ENCODE results near the gene METTL26. TPM values are rescaled to one million over a fixed set of nuclear protein-coding genes. Genes with fewer than 3 reads are reported as not detected.
"Not testable (repeated sequence)": the region's sequence is repeated elsewhere in the genome, so short reads cannot be mapped to it uniquely, and the experiment has no call there.

Gene METTL26
- total RNA-seq, 2 donors from 2014 or later, result 42.8 to 61.8 TPM

DNA sequence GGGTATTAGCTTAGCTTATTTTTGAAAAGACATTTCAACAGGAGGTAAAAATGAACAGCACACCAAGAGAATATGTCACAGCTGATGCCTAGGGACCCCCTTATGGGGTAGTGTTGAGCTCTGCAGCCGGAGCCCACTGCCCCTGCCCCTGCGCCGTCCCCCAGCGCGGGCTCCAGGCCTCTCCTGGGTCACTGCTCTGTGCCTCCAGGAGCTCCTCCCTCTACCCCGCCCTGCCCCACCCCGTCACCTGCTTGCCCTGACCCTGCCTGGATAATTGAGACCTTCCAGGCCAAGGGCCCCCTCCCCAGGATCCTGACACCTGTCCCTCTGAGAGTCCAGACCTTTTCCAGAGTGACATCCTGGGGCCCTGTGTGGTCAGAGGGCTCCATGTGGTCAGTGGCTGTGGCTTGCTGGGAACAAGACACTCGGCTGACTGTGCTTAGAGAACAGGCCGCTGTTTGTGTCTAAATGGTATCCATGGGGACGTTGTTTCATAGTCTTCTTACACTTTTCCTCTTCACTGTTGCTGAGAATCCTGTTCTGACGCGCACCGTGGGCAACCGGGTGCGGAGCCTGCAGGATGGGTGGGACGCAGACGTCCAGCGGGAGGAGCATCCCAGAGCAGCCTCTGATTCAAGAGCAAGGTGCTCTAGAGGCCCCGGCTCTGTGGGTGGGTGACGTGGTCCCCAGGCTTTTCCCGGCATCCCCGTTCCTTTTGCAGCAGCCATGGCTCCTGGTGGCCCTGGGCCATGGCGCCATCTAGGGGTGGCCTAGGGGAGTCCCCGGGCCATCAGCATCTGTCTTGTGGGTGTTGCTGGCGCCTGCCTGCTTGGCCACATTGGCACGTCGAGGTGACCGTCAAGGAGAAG, 25.4 kb downstream of the METTL26 start:
- DNase-seq, result no peak
- ATAC-seq, result peak; percentile 77 to 84
- intact Hi-C loops (cut with DNase I), result no loop called here

DNA sequence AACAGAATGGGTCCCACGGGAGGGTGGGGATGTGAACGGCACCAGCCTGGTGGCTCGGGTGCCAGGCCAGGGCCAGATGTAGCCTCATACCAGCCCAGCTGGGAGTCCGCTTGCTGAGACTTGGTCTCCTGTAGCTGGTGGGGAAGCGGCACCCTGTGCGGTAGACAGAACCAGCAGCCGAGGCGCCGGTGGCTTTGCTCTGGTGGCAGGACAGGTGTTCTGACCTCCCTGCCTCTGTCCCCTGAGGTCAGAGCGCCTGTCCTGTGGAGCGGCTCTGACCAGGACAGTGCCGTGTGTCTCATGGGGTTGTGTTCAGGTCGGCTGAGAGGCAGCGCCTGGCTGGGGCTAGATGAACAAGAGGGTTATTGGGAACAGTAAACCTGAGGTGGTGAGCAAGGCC, 26.1 kb downstream of the METTL26 start:
- DNase-seq (no peak), ATAC-seq (no peak)
- intact Hi-C loops (cut with DNase I), result no loop called here

DNA sequence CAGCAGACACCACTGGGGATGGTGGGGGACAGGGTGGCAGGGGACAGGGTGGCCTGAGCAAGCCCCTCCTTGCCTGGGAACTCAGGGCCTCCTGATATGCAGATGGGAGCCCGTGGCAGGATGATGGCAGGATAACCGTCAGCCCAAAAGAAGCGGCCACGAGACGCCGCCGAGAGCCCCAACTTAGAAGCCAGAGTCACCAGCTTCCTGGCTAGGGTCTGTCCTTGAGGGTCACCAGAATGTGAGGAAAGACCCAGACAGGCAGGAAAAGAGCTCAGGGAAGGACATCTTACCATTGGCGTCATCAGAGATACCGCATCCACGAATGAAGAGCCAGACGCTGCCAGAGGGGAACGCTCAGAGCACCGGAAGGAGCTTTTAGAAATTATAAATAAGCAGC, 26.8 kb downstream of the METTL26 start:
- ATAC-seq, result no peak
- intact Hi-C loops (cut with DNase I), result no loop called here
- no peak for DNase-seq

DNA sequence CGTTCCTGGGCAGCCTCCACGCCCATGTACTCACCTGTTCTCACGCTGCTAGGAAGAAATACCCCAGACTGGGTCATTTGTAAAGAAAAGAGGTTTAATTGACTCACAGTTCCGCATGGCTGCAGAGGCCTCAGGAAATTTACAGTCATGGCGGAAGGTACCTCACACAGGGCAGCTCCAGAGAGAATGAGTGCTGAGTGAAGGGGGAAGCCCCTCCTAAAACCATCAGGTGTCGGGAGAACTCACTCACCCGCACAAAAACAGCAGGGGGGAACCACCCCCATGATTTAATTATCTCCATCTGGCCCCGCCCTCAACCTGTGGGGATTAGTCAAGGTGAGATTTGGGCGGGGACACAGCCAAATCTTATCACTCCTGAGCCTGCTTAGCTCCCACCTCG, 28.1 kb downstream of the METTL26 start:
- DNase-seq (no peak), ATAC-seq (no peak)
- intact Hi-C loops (cut with DNase I), result no loop called here

DNA sequence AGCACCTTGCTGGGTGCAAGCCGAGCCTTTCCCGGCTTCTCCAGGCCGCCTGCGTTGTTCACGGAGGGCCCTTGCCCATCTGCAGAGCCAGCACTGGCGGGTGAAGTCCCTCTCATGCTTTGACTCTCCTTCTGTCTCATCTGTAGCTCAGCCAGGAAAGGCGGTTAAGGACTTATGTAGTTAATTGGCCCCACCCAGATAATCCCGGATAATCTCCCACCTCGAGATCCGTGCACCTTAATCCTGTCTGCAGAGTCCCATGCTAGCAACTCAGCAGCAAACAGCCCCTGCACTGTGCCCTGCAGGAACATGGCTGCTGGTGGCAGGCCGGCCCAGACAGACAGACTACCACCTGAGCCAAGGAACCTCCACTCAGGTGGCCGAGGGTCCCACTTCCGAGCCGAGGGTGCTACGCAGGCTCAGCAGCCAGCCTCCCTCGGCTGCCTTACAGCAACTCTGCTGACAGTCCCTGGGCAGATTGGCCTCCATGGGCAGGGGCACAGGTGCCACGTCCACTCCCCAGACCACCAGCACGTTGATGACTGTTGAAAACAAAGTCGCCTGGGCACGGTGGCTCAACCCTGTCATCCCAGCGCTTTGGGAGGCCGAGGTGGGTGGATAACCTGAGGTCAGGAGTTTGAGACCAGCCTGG, 29.3 kb downstream of the METTL26 start:
- intact Hi-C loops (cut with DNase I), result no loop called here
- ATAC-seq, result no peak
- no peak for DNase-seq

DNA sequence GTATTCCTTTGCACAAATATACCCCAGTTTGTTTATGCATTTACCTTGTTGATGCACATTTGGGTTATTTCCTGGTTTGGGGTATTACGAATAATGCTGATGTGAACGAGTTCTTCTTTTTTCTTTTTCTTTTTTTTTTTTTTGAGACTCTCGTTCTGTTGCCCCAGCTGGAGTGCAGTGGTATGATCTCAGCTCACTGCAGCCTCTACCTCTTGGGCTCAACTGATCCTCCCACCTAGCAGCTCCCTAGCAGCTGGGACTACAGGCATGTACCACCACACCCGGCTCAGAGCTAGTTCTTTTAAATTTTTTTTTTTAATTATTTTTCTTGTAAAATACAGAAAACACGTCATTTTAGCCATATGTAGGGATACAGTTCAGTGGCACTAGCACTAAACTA, 32.2 kb downstream of the METTL26 start:
- DNase-seq (no peak), ATAC-seq (no peak)
- intact Hi-C loops (cut with DNase I), result no loop called here

DNA sequence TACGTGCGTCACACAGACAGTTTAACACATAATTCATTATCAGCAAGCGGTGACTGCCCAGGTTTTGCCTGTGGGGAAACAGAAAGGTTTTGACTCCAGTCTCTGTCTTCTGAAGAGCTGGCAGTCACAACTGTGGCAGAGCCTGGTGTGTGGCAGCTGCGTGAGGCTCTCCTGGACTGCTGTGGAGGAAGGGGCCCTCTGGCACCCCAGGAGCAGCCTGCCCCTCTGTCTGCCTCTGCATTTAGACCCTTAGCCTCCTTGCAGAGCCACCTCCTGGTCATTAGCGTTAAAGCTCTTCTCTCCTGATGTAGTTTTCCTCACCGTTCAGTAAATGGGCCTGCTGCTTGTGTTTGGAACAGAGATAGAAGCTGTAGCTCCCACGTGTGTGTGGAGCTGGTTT, 35.3 kb downstream of the METTL26 start:
- intact Hi-C loops (cut with DNase I), result no loop called here
- DNase-seq (no peak), ATAC-seq (no peak)

DNA sequence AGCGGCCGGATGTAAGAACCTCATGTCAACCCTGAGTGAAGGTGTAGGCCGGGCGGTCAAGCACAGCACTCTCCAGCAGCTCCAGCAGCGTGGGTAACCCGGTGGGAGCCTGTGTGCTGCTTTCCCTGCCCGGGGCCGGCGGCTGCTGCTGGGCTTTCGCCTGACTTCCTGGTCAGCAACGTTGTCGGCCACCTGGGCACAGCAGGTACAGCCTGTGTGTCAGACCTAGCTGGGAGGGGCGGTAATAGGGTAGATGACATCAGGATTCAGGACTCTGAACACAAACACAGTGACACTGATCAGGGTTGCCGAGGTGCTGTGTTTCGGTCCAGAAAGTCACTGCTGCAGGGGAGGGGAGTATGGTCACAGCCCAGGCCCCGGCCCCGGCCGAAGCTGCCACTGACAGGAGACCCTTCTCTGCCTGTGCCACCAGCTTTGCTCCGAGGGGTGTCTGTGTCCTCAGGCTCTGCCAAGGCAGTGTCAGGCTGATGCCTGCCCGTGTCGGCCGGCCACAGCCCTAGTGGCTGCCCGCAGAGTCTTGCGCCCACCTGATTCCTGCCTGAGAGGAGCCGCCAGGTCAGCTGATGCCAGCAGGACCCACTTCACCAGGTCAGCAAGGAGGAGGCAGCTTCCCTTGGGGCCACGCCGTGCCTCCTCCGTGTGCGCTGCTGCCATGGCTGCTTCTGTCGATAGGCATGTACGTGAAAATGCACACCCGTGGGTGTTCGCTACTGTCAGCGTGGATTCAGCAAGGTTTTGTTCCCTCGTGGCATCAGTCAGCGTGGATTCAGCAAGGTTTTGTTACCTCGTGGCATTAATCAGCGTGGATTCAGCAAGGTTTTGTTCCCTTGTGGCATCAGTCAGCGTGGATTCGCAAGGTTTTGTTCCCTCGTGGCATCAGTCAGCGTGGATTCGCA, 37.0 kb downstream of the METTL26 start:
- intact Hi-C loops (cut with DNase I), result no loop called here
- no peak for ATAC-seq

DNA sequence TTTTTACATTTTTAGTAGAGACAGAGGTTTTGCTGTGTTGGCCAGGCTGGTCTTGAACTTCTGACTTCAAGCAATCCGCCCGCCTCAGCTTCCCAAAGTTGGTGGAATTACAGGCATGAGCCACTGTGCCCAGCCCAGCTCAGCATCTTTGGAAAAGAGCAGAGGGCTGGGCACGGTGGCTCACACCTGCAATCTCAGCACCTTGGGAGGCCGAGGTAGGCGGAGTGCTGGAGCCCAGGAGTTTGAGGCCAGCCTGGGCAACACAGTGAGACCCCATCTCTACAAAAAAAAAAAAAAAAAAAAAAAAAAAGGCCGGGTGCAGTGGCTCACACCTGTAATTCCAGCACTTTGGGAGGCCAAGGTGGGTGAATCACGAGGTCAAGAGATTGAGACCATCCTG, 38.5 kb downstream of the METTL26 start:
- ATAC-seq; intact Hi-C loops (cut with DNase I); DNase-seq: not testable (repeated sequence)

More for the DNA sequence above, 37.0 kb downstream of the METTL26 start:
- no peak for DNase-seq

DNA sequence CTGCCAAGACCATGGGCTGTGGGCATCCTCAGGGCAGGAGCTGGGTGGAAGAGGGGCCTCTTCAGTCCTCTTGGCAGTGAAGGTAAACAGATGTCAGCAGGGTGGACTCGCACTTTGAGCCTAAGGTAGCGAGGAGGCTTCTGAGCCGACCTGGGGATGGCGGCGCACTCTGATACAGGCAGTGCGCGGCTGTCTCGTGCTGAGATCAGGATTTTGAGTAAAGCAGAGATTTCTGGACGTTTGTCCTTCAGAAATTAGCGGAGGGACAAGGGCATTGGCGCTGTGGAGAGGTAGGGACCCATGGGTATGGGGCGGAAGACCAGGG, 39.4 kb downstream of the METTL26 start:
- intact Hi-C loops (cut with DNase I), result no loop called here
- no peak for ATAC-seq

DNA sequence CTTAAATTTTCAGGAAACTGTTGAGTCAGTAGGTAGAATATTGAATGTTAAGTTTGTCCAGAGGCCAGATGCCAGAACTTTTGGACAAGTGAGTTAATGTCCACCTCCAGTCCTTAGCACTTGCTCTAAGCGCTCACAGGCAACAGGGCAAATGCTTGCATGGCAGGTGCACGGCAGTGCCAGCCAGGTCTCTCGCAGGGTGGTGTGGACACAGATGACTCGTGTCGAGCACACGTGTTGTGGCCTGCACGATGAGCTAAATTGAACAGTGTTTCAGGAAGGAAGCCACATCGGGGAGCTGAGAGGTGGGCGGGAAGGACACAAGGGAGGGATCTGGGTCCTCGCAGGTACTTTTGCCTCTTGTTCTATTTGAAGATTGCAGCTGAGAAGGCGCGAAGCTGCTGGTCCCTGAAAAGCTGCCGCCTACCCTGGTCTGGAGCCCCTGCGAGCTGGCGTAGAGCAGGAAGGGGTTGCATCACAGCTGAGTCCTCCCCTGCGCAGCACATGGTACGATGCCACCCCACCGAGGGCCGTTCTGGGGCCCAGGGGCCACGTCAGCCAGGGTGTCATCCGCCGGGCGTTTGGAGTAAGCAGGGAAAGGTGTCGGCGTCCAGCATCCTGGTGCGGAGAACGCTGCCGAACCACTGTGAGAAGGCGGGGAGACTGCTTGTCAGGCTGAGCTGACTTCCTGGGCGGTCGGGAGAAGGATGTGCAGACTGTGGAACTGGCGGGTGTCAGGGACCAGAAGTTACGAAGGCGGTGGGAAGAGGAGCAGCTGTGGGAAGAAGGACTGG, 40.0 kb downstream of the METTL26 start:
- ATAC-seq (no peak), DNase-seq (no peak)
- intact Hi-C loops (cut with DNase I), result no loop called here

More for the DNA sequence above, 39.4 kb downstream of the METTL26 start:
- DNase-seq, result no peak

DNA sequence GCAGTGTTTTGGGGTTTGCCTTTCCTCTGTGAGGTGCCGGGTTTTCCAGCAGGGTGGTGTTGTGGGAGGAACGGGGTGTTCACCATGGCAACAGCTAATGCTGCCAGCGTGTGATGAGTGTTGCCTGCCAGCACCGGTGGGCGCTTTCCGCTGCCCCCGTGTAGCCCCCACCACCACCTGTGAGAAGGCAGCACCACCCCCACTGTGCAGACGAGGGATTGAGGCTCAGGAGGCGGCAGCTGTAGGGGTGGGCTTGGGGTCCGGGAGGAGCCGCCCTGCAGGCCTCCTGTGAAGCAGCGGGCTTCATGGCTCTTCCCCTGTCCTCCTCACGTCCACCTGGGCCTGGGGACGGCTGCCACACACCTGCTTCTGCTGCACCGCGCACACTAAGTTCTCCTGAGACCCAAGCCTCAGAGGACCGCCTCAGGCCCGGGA, 41.0 kb downstream of the METTL26 start:
- DNase-seq (no peak), ATAC-seq (no peak)
- intact Hi-C loops (cut with DNase I), result no loop called here

DNA sequence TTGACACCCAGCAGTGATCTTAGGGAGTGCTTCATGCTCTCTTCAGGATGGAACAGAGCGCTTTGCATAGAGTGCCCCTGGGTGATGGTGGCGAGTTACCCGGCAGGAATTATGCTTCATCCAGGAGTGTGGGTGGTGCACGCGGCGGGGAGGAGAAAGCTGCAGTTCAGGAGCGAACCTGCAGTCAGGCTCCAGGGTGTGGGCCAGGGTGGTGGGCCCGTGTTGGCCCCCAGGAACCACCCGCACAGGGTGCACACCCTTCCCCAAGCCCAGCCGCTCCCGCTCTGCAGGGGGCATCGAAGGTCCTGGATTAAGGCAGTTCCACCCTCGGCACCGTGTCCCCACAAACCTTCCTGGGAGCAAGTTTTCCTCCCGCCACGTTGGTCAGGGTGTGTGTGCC, 42.3 kb downstream of the METTL26 start:
- no peak for ATAC-seq
- intact Hi-C loops (cut with DNase I), result loop anchor here in 1 of 2 donors (5.0 kb wide), 1 partner anchor 43 kb away; the partner anchor contains the start of gene METTL26
- no peak for DNase-seq

DNA sequence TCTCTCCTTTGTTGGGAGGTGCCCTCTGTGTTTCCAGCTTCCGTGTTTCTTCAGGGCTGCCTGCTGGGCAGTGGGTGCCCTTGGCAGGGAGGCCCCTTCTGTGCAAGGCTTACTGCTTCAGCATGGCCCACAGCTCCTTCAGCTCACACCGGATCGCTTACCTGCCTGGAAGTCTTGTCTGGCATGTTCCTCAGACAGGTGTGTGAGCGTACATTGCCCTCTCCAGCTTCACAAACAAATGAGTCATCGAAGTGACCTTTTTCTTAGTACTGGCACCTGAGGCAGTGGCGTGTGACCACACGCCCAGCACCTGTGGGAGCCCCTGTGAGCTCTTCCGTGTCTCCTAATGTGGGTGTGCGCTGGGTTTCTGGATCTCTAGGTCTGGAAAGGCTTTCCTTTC, 42.7 kb downstream of the METTL26 start:
- DNase-seq, result no peak
- intact Hi-C loops (cut with DNase I), result loop anchor here in 1 of 2 donors (5.0 kb wide), 1 partner anchor 44 kb away; the partner anchor contains the start of gene METTL26
- ATAC-seq, result no peak

DNA sequence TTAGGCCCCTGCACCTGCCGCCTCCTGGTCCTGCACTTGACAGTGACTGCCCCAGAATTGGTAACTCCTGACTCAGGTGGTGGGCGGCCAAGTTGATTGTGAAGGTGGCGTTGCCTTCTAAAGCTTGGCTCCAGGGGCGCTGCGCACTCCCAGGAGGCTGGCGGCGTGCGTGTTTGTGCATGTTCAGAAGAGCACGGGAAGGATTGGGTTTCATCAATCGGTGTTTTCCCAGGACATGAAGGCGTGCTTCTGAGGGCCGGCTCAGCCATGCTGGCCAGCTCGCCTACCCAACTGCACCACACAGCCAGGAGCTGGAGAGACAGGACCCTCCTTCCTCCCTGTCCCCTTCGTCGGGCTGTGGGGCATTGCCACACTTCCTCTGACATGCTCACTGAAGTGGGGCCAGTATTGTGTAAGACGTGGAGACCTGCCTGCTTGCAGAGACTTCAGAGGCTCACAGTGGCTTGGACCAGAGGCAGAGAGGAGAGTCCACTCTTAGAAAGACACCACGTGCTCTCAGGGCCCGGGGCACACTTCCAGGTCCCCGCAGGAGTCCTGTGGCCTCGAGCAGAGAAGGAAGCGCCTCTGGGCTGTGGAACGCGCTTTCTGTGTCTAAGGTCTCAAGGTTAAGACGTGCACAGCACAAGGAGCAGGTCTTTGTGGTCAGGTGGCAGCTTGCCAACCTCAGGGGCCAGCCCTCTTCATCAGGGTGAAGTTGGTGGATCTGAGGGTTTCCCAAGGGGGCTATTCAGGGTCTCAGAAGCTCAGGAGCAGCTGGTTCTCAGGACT, 43.4 kb downstream of the METTL26 start:
- DNase-seq (peak; percentile 61), ATAC-seq (no peak)
- intact Hi-C loops (cut with DNase I), result loop anchor here in 1 of 2 donors (5.0 kb wide), 1 partner anchor 45 kb away; the partner anchor contains the start of gene METTL26

DNA sequence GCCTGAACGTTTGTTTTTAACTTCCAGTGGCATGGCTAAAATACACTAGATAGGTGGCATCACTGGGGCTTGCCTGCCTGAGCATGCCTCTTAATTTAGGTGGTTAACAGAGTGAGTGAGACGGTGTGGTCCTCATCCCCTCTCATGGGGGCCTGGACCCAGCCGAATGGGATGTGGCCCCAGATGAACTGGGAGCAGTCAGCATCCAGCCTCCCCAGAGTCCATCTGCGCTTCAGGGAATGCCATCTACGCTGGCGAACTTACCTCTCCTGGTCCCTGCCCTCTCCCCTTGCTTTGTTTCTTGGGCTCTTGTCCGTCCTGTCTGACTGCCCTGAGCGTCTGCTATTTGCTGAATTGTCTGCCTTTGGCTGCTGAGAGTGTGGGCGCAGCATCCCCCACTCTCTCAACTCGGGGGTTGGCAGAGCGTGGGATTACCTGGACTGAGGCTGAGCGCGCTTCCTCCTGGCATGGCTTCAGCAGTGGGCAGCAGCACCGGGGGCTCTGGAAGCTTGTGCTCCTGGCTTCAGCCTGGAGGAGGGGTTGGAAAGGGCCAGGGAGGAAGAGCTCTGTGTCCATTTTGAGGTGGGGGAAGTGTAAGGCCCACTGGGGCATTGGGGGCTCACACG, 44.1 kb downstream of the METTL26 start:
- DNase-seq, result no peak
- ATAC-seq, result no peak
- intact Hi-C loops (cut with DNase I), result loop anchor here in 1 of 2 donors (5.0 kb wide), 1 partner anchor 45 kb away; the partner anchor contains the start of gene METTL26

DNA sequence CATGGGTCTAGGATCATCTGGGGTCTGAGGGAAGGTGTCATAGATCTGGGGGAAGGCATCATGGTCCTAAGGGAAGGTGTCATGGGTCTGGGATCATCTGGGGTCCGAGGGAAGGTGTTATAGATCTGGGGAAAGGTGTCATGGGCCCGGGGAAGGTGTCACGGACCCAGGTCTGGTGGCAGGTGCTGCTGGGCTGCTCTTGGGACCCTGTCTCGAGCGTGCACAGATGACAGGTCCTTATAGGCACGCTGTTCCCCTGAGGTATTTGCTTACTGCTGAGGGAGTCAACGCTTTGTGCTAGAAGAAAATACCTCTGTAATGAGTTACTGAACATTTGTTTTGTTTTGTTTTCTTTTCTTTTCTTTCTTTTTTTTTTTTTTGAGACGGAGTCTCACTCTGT, 44.9 kb downstream of the METTL26 start:
- ATAC-seq, result no peak
- intact Hi-C loops (cut with DNase I), result loop anchor here in 1 of 2 donors (5.0 kb wide), 1 partner anchor 46 kb away; the partner anchor contains the start of gene METTL26
- DNase-seq, result no peak
